AG09309 (cell line): ENCODE data around the gene TMEM132E.

ENCODE experiments used
- DNase-seq: peaks from one replicate; pipeline ENCODE4 v3.0.0-alpha.2; 2010; ENCODE audit warnings: low read depth
- H3K4me3 ChIP-seq: 2 replicates; pipeline ENCODE4 v1.5.1; 2011; ENCODE audit warnings: mild to moderate bottlenecking, low read depth, low read length, moderate library complexity; ENCODE audit not compliant: control insufficient read depth
- CTCF ChIP-seq: IDR thresholded peaks from 2 replicates; pipeline ENCODE4 v1.5.1; 2011; ENCODE audit warnings: mild to moderate bottlenecking, low read depth, low read length, inconsistent platforms; ENCODE audit not compliant: insufficient read depth, control insufficient read depth; ENCODE audit errors: missing control alignments

Gene TMEM132E

GRCh38 chr17:34670618-34671017 is 91.2 kb downstream of the TMEM132E start:
- TF ChIP-seq CTCF = no peak
- no peak for DNase-seq

GRCh38 chr17:34671191-34671590 is 91.8 kb downstream of the TMEM132E start:
- no peak overlapping the region for H3K4me3 ChIP-seq
- no peak for TF ChIP-seq CTCF
- no peak for DNase-seq

More at GRCh38 chr17:34670618-34671017, 91.2 kb downstream of the TMEM132E start:
- H3K4me3 ChIP-seq = no peak overlapping the region

GRCh38 chr17:34672176-34672785 is 92.9 kb downstream of the TMEM132E start:
- H3K4me3 ChIP-seq = no peak overlapping the region
- no peak for TF ChIP-seq CTCF

GRCh38 chr17:34673516-34673915 is 94.1 kb downstream of the TMEM132E start:
- TF ChIP-seq CTCF = no peak
- no peak for DNase-seq
- H3K4me3 ChIP-seq = no peak overlapping the region

More at GRCh38 chr17:34672176-34672785, 92.9 kb downstream of the TMEM132E start:
- DNase-seq = no peak

DNA sequence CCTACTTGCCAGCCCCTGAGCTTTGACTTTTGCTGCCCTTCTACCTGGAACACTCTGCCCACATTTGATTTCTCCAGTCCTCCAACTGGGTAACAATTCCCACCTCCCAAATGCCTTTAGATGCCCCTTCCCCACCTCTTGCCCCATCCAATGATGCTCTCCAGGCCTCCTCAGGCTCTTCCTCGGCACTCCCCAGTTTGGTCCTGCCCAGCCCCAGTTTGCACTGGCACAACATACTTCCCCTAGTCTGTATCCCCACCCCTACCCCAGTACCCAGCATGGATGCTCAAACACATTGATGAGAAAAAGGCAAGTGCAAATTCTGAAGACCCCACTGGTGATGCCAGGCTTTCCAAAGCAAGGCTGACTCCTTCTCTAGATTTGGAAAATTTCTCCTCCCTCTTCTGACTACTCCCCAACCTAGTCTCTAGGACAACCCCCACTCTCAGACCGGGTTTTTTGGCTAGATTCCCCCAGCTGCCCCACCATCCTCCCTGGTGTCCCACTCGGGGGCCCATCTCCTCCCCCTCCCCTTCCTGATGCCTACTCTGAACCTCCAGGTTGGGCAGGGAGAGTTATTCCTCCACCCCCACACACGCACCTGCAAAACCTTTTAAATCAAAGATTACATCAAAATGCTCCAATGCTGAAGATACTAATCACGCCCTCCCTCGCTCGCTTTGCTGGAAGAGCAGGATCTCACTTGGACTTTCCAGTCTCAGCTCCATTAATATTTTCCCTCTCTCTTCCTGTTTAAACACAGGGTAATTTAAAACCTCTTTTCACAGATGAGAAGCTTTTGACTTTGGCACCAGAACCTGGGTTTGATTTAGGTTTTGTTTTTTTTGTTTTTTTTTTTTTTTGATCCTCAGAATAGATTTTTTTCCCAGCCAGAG is 94.9 kb downstream of the TMEM132E start:
- no peak overlapping the region for H3K4me3 ChIP-seq
- no peak for DNase-seq
- TF ChIP-seq CTCF = no peak

DNA sequence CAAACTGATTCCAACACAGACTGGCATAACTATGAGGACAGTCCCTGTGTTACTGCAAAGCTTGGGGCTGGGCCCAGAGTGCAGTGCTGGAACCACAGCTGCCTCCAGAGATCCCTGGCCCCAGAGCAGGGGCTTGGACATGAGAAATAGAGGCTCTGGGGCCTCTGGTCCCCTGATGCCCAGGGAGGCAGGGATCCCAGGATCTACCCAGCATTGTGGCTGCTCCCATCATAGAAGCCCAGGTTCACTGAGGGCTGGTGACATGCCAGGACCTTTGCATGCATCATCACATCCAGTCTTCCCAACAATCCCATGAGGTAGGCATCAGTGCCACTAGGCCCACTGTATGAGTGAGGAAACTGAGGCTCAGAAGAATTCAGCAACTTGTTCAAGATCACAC is 95.8 kb downstream of the TMEM132E start:
- no peak for DNase-seq
- TF ChIP-seq CTCF = no peak
- no peak overlapping the region for H3K4me3 ChIP-seq
